Adrenal gland (tissue), 5 donors: Measurements from ENCODE around the gene KRTAP4-2.

Experiments
- CTCF ChIP-seq, 6 experiments: fragments of 450-650 bp in 4 of 6; fragments of 200-600 bp in 2 of 6; sonication (generic) in 1 of 6; IDR thresholded peaks; 1 replicate in 5 of 6; 2 replicates in 1 of 6; pipeline versions ENCODE4 v1.5.1 to v1.8.0; 2016 to 2021; ENCODE audit warnings: antibody characterized with exemption in 6 of 6, mild to moderate bottlenecking in 2 of 6, moderate library complexity in 1 of 6
- POLR2A ChIP-seq, 2 donors: fragments of 450-650 bp; IDR thresholded peaks; one replicate each; pipeline ENCODE4 v1.6.1; 2017; ENCODE audit warnings: antibody characterized with exemption in 2 of 2, mild to moderate bottlenecking in 2 of 2, moderate library complexity in 1 of 2
- donor health status: DM: no; HTN: no; CAD: no.

- no peak for TF ChIP-seq POLR2A (IDR thresholded peaks at IDR 0.05)
- TF ChIP-seq CTCF (IDR thresholded peaks at IDR 0.05): no peak
Observed at GRCh38 chr17:41140360-41141131, 37.5 kb downstream of the KRTAP4-2 start, which contains the start of gene KRTAP4-6.
